Right lobe of liver (tissue), 6 donors: ENCODE measurements around the gene CD164L2. TPM values are rescaled to one million over a fixed set of nuclear protein-coding genes. Genes with fewer than 3 reads are reported as not detected.

Experiments
- ATAC-seq, 4 donors: fragments of 200-7000 bp; cut with Tn5 transposase; one replicate each; pipeline ENCODE4 v1.9.1; 2020; ENCODE audit warnings: mild to moderate bottlenecking in 4 of 4, moderate library complexity in 4 of 4
- DNase-seq, 3 donors: peaks; one replicate each; pipeline ENCODE4 v3.0.0-alpha.2; 2020
- H3K27ac ChIP-seq, 3 donors: fragments of 200-600 bp; one replicate each; pipeline ENCODE4 v1.8.0; 2022
- H3K27me3 ChIP-seq, 2 donors: fragments of 200-600 bp; one replicate each; pipeline ENCODE4 v1.8.0; 2022
- H3K36me3 ChIP-seq, 4 donors: fragments of 200-600 bp; sonication (generic) in 1 of 4; one replicate each; pipeline versions ENCODE4 v1.5.1 to v1.8.0; 2017 to 2022; ENCODE audit warnings: control low read depth in 1 of 4
- H3K4me1 ChIP-seq, 4 donors: fragments of 200-600 bp; sonication (generic) in 1 of 4; one replicate each; pipeline versions ENCODE4 v1.5.1 to v1.8.0; 2017 to 2022; ENCODE audit warnings: control low read depth in 1 of 4
- H3K4me3 ChIP-seq, 3 donors: fragments of 200-600 bp; one replicate each; pipeline ENCODE4 v1.8.0; 2022
- H3K9me3 ChIP-seq, 4 donors: fragments of 200-600 bp; sonication (generic) in 1 of 4; one replicate each; pipeline versions ENCODE4 v1.5.1 to v1.8.0; 2017 to 2022; ENCODE audit warnings: control low read depth in 1 of 4
- CTCF ChIP-seq, 4 donors: fragments of 200-600 bp in 3 of 4; fragments of 450-650 bp in 1 of 4; IDR thresholded peaks; one replicate each; pipeline versions ENCODE4 v1.5.1 to v1.8.0; 2016 to 2022; ENCODE audit warnings: antibody characterized with exemption in 4 of 4, mild to moderate bottlenecking in 2 of 4
- POLR2A ChIP-seq: fragments of 450-650 bp; IDR thresholded peaks from one replicate; pipeline ENCODE4 v1.6.1; 2017; ENCODE audit warnings: antibody characterized with exemption, mild to moderate bottlenecking
- WGBS: methylation state at CpG from one replicate; pipeline ENCODE4 v1.1.6; 2018; ENCODE audit warnings: low coverage, low lambda C conversion rate; ENCODE audit not compliant: insufficient coverage; ENCODE audit errors: missing lambda C conversion rate; 5-methylcytosine and 5-hydroxymethylcytosine counted together
- intact Hi-C, 2 donors: fragments of 100-400 bp; cut with DNase I; formaldehyde crosslinking; loops; one replicate each; pipeline versions ENCODE4 v1.11.2 to v1.14.1; 2022
- total RNA-seq, 6 experiments: library from RNA; depleted of rRNA in 2 of 6; stranded (reverse); fragments of >200 nt in 2 of 6; fragmentation: NEBNext Ultra II Directional in 3 of 6; extraction: Animal tissue kit (Norgen Biotek cat#: 25700) in 3 of 6; gene quantifications; one replicate each; pipeline versions ENCODE4 v1.1.0 to v1.2.4, GENCODE V29; 2016 to 2023
- donor health status: DM: no; HTN: yes; CAD: no.
- donor health status: DM: no; HTN: no; CAD: no.
- donor health status: DM: no; HTN: no; CAD: no.
- donor health status: DM: no; HTN: yes; CAD: no.
- donor health status: DM: no; HTN: yes; CAD: no.

Gene CD164L2
- total RNA-seq, 6 experiments from 2014 or later = 0.86 TPM; not detected in 5

- H3K27me3 ChIP-seq = no peaks in the 10 kb centered on the region
- no peak overlapping the region for H3K4me3 ChIP-seq
- H3K9me3 ChIP-seq = no peaks in the 10 kb centered on the region
- H3K4me1 ChIP-seq = peaks cover 0 to 21% (median 3%) of the 10 kb centered on the region in 4 donors
- peak in 1 of 3 donors; percentile 15 for DNase-seq
- no peak for ATAC-seq
- 49% methylated on average over 8 of the region's 17 CpGs for WGBS
- TF ChIP-seq CTCF (IDR thresholded peaks at IDR 0.05) = no peak
- no peak for TF ChIP-seq POLR2A
- intact Hi-C loops = no loop called here
- H3K36me3 ChIP-seq = peaks cover 0 to 16% (median 4%) of the 10 kb centered on the region in 4 donors
- H3K27ac ChIP-seq = no peak overlapping the region
Measured at GRCh38 chr1:27428316-27429028, 45.3 kb upstream of the CD164L2 start.

GRCh38 chr1:27427816-27428315 is 44.7 kb upstream of the CD164L2 start:
- TF ChIP-seq POLR2A (no peak), CTCF (IDR thresholded peaks at IDR 0.05) (no peak)
- Histone ChIP-seq H3K27ac (no peak overlapping the region), H3K4me1 (peaks cover 0 to 21% (median 3%) of the 10 kb centered on the region in 4 donors), H3K9me3 (no peaks in the 10 kb centered on the region), H3K36me3 (peaks cover 0 to 16% (median 4%) of the 10 kb centered on the region in 4 donors), H3K4me3 (no peak overlapping the region), H3K27me3 (no peaks in the 10 kb centered on the region)
- ATAC-seq (no peak), DNase-seq (no peak)
- WGBS = 60% methylated on average over 2 of the region's 2 CpGs
- intact Hi-C loops = no loop called here

DNA sequence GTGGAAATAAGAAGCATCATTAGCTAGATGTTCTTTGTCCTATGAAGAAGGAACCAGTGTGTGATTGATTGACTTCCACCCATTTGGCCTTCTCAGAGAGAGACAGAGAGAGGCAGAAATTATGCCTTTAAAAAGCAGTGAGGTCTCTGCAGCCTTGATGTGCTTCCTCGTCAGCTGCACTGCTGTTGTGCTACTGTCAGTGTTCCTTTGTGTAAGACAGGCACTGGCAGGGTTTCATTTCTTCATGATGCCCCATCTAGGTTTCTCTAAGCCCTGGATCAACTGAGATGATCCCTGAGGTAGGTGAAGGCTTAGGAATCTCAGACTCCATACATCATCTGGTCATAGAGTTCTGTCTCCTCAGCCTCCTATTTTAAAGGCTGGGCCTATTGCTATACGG is 44.2 kb upstream of the CD164L2 start:
- 65% methylated on average over 2 of the region's 2 CpGs for WGBS
- ATAC-seq (peak; percentile 10 to 38 (median 20)), DNase-seq (no peak)
- no peaks in the 10 kb centered on the region for H3K9me3 ChIP-seq
- peaks cover 0 to 18% (median 3%) of the 10 kb centered on the region in 4 donors for H3K4me1 ChIP-seq
- no peaks in the 10 kb centered on the region for H3K27me3 ChIP-seq
- peaks cover 0 to 16% (median 4%) of the 10 kb centered on the region in 4 donors for H3K36me3 ChIP-seq
- TF ChIP-seq POLR2A (no peak), CTCF (IDR thresholded peaks at IDR 0.05) (no peak)
- H3K4me3 ChIP-seq = no peak overlapping the region
- H3K27ac ChIP-seq = no peak overlapping the region
- intact Hi-C loops = no loop called here

DNA sequence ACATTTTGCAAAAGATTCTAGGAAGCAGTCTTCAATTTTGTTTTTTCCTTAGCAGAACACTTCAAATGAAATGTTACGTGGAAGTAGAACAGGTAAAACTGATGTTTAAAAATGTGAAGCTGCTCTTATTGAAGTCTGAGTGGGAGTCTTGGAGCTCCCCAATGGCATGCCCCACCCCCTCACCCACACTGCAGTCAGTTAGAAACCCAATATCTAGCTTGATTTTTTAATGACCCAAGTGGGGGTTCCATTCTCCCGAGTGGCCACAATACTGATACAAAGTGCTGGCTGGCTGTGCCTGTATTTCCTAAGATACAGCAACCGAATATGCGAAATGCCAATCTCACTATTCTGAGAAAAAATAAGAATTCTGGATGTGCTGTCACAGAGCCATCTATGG is 40.6 kb upstream of the CD164L2 start:
- DNase-seq = peak in 1 of 3 donors; percentile 16
- intact Hi-C loops = no loop called here
- H3K4me1 ChIP-seq = no peaks in the 10 kb centered on the region

More for the DNA sequence above, 40.6 kb upstream of the CD164L2 start:
- WGBS = 80% methylated on average over 2 of the region's 4 CpGs
- H3K27ac ChIP-seq = no peak overlapping the region
- H3K27me3 ChIP-seq = no peaks in the 10 kb centered on the region
- no peaks in the 10 kb centered on the region for H3K9me3 ChIP-seq
- H3K36me3 ChIP-seq = peaks cover 0 to 16% (median 5%) of the 10 kb centered on the region in 4 donors
- ATAC-seq = no peak
- no peak overlapping the region for H3K4me3 ChIP-seq
- TF ChIP-seq CTCF (IDR thresholded peaks at IDR 0.05) (no peak), POLR2A (no peak)
